ACC112 (cell line): ENCODE measurements around the gene DDI1.

Experiments used
- H2AFZ ChIP-seq: fragments of 200-600 bp; sonication (generic); one replicate; pipeline ENCODE4 v1.6.0; 2017; ENCODE audit warnings: antibody characterized with exemption, low read length; ENCODE audit not compliant: unreplicated experiment
- H3K27ac ChIP-seq: fragments of 200-600 bp; sonication (generic); 2 replicates; pipeline ENCODE4 v1.5.1; 2014; ENCODE audit warnings: low read depth, mild to moderate bottlenecking, antibody characterized with exemption, low read length, moderate library complexity
- H3K27me3 ChIP-seq: fragments of 200-600 bp; sonication (generic); 2 replicates; pipeline ENCODE4 v1.6.1; 2014; ENCODE audit warnings: mild to moderate bottlenecking, antibody characterized with exemption, low read length, moderate library complexity, mixed read lengths; ENCODE audit not compliant: insufficient read depth
- H3K36me3 ChIP-seq: fragments of 200-600 bp; sonication (generic); 2 replicates; pipeline ENCODE4 v1.6.1; 2016; ENCODE audit warnings: mild to moderate bottlenecking, antibody characterized with exemption, low read length, moderate library complexity, mixed read lengths; ENCODE audit not compliant: insufficient read depth
- H3K4me1 ChIP-seq: fragments of 200-600 bp; sonication (generic); one replicate; pipeline ENCODE4 v1.6.1; 2016; ENCODE audit warnings: low read length, mixed read lengths; ENCODE audit not compliant: insufficient read depth, unreplicated experiment, control insufficient read depth
- H3K4me3 ChIP-seq: fragments of 200-600 bp; sonication (generic); 2 replicates; pipeline ENCODE4 v1.5.1; 2014; ENCODE audit warnings: mild to moderate bottlenecking, low read depth, low read length
- H3K79me2 ChIP-seq: fragments of 200-600 bp; sonication (generic); one replicate; pipeline ENCODE4 v1.6.0; 2016; ENCODE audit warnings: low read length; ENCODE audit not compliant: control insufficient read depth, unreplicated experiment, insufficient read depth

The DDI1 gene

GRCh38 chr11:104036588-104036987 lies at the start of gene DDI1:
Gene DDI1 (plus strand): TSS chr11:104036640. CDS start chr11:104036823, 183 bp downstream.
- Histone ChIP-seq H3K36me3 (no peaks in the 10 kb centered on the region), H3K4me1 (peaks cover 7% of the 10 kb centered on the region), H3K4me3 (no peak within 1 kb of the TSS), H3K79me2 (no peaks in the 10 kb centered on the region), H3K27me3 (no peaks in the 10 kb centered on the region), H2AFZ (no peak within 1 kb of the TSS), H3K27ac (no peak within 1 kb of the TSS)

GRCh38 chr11:103987629-103988594 lies 48.5 kb upstream of the DDI1 start:
- H3K36me3 ChIP-seq, result no peaks in the 10 kb centered on the region
- H3K79me2 ChIP-seq, result no peaks in the 10 kb centered on the region
- H3K4me1 ChIP-seq, result no peaks in the 10 kb centered on the region
- no peak overlapping the region for H2AFZ ChIP-seq
- no peak overlapping the region for H3K4me3 ChIP-seq
- no peaks in the 10 kb centered on the region for H3K27me3 ChIP-seq
- H3K27ac ChIP-seq, result no peak overlapping the region

GRCh38 chr11:103988595-103988969 lies 47.9 kb upstream of the DDI1 start:
- Histone ChIP-seq H3K36me3 (no peaks in the 10 kb centered on the region), H3K79me2 (no peaks in the 10 kb centered on the region), H3K27me3 (no peaks in the 10 kb centered on the region), H3K27ac (no peak overlapping the region), H3K4me1 (no peaks in the 10 kb centered on the region), H3K4me3 (no peak overlapping the region), H2AFZ (no peak overlapping the region)

- Histone ChIP-seq H3K4me1 (no peaks in the 10 kb centered on the region), H3K27me3 (no peaks in the 10 kb centered on the region), H3K4me3 (no peak overlapping the region), H3K79me2 (no peaks in the 10 kb centered on the region), H3K27ac (no peak overlapping the region), H2AFZ (no peak overlapping the region), H3K36me3 (no peaks in the 10 kb centered on the region)
Observed at GRCh38 chr11:103993507-103993906, 42.9 kb upstream of the DDI1 start.

GRCh38 chr11:103994094-103994493 lies 42.3 kb upstream of the DDI1 start:
- Histone ChIP-seq H3K27ac (no peak overlapping the region), H3K4me1 (no peaks in the 10 kb centered on the region), H2AFZ (no peak overlapping the region), H3K36me3 (no peaks in the 10 kb centered on the region), H3K79me2 (no peaks in the 10 kb centered on the region), H3K27me3 (no peaks in the 10 kb centered on the region), H3K4me3 (no peak overlapping the region)

GRCh38 chr11:103994518-103994917 lies 41.9 kb upstream of the DDI1 start:
- Histone ChIP-seq H3K36me3 (no peaks in the 10 kb centered on the region), H3K79me2 (no peaks in the 10 kb centered on the region), H3K27ac (no peak overlapping the region), H2AFZ (no peak overlapping the region), H3K4me3 (no peak overlapping the region), H3K4me1 (no peaks in the 10 kb centered on the region), H3K27me3 (no peaks in the 10 kb centered on the region)

GRCh38 chr11:103995896-103996295 lies 40.5 kb upstream of the DDI1 start:
- H3K4me1 ChIP-seq, result peaks cover 1% of the 10 kb centered on the region
- no peaks in the 10 kb centered on the region for H3K27me3 ChIP-seq
- H2AFZ ChIP-seq, result no peak overlapping the region
- H3K4me3 ChIP-seq, result no peak overlapping the region
- no peak overlapping the region for H3K27ac ChIP-seq
- no peaks in the 10 kb centered on the region for H3K79me2 ChIP-seq
- no peaks in the 10 kb centered on the region for H3K36me3 ChIP-seq

GRCh38 chr11:103997082-103997481 lies 39.4 kb upstream of the DDI1 start:
- H3K27ac ChIP-seq, result no peak overlapping the region
- no peaks in the 10 kb centered on the region for H3K36me3 ChIP-seq
- H3K4me1 ChIP-seq, result peaks cover 12% of the 10 kb centered on the region
- H3K4me3 ChIP-seq, result no peak overlapping the region
- no peaks in the 10 kb centered on the region for H3K79me2 ChIP-seq
- no peaks in the 10 kb centered on the region for H3K27me3 ChIP-seq
- H2AFZ ChIP-seq, result no peak overlapping the region

GRCh38 chr11:103998826-103999508 lies 37.5 kb upstream of the DDI1 start:
- H3K4me3 ChIP-seq, result no peak overlapping the region
- no peak overlapping the region for H3K27ac ChIP-seq
- no peaks in the 10 kb centered on the region for H3K27me3 ChIP-seq
- peaks cover 18% of the 10 kb centered on the region for H3K4me1 ChIP-seq
- H2AFZ ChIP-seq, result no peak overlapping the region
- no peaks in the 10 kb centered on the region for H3K36me3 ChIP-seq
- H3K79me2 ChIP-seq, result no peaks in the 10 kb centered on the region

- no peak overlapping the region for H2AFZ ChIP-seq
- no peaks in the 10 kb centered on the region for H3K79me2 ChIP-seq
- H3K36me3 ChIP-seq, result no peaks in the 10 kb centered on the region
- H3K27ac ChIP-seq, result peak overlapping the region; percentile 24
- H3K4me1 ChIP-seq, result peaks cover 18% of the 10 kb centered on the region
- H3K27me3 ChIP-seq, result no peaks in the 10 kb centered on the region
- H3K4me3 ChIP-seq, result no peak overlapping the region
Observed at GRCh38 chr11:104000798-104001197, 35.6 kb upstream of the DDI1 start.
